ENCODE results near the gene SYT8.

Gene SYT8

GRCh38 chr11:1863352-1864216 lies 28.8 kb downstream of the SYT8 start:
- H3K4me1 Mint-ChIP-seq (ENCODE audit: low read depth), result peaks cover 3% of the 10 kb centered on the region
- H3K27ac Mint-ChIP-seq, result no peak overlapping the region
- H3K27me3 Mint-ChIP-seq (ENCODE audit: low read depth), result no peaks in the 10 kb centered on the region
- H3K4me3 Mint-ChIP-seq, result no peak overlapping the region
- no peaks in the 10 kb centered on the region for H3K9me3 Mint-ChIP-seq
- H3K36me3 Mint-ChIP-seq (ENCODE audit: low read depth), result peaks cover 2% of the 10 kb centered on the region

- Mint-ChIP-seq H3K27me3 (ENCODE audit: low read depth) (no peaks in the 10 kb centered on the region), H3K36me3 (ENCODE audit: low read depth) (peaks cover 1% of the 10 kb centered on the region), H3K9me3 (no peaks in the 10 kb centered on the region), H3K4me1 (ENCODE audit: low read depth) (peaks cover 2% of the 10 kb centered on the region), H3K27ac (no peak overlapping the region), H3K4me3 (no peak overlapping the region)
Measured at GRCh38 chr11:1864231-1864630, 29.4 kb downstream of the SYT8 start.

- Mint-ChIP-seq H3K27ac (no peak overlapping the region), H3K27me3 (ENCODE audit: low read depth) (no peaks in the 10 kb centered on the region), H3K4me3 (no peak overlapping the region), H3K9me3 (no peaks in the 10 kb centered on the region), H3K4me1 (ENCODE audit: low read depth) (peaks cover 2% of the 10 kb centered on the region), H3K36me3 (ENCODE audit: low read depth) (peaks cover 6% of the 10 kb centered on the region)
Measured at GRCh38 chr11:1864831-1865665, 30.3 kb downstream of the SYT8 start.

- H3K27me3 Mint-ChIP-seq (ENCODE audit: low read depth), result no peaks in the 10 kb centered on the region
- no peak overlapping the region for H3K4me3 Mint-ChIP-seq
- H3K4me1 Mint-ChIP-seq (ENCODE audit: low read depth), result peaks cover 9% of the 10 kb centered on the region
- H3K9me3 Mint-ChIP-seq, result no peaks in the 10 kb centered on the region
- no peak overlapping the region for H3K27ac Mint-ChIP-seq
- H3K36me3 Mint-ChIP-seq (ENCODE audit: low read depth), result peaks cover 8% of the 10 kb centered on the region
Measured at GRCh38 chr11:1866226-1866625, 31.4 kb downstream of the SYT8 start.

GRCh38 chr11:1866776-1867175 lies 32.0 kb downstream of the SYT8 start:
- Mint-ChIP-seq H3K9me3 (no peaks in the 10 kb centered on the region), H3K4me3 (no peak overlapping the region), H3K27me3 (ENCODE audit: low read depth) (no peaks in the 10 kb centered on the region), H3K4me1 (ENCODE audit: low read depth) (peaks cover 10% of the 10 kb centered on the region), H3K27ac (no peak overlapping the region), H3K36me3 (ENCODE audit: low read depth) (peaks cover 8% of the 10 kb centered on the region)

- Mint-ChIP-seq H3K27me3 (ENCODE audit: low read depth) (no peaks in the 10 kb centered on the region), H3K36me3 (ENCODE audit: low read depth) (peaks cover 8% of the 10 kb centered on the region), H3K9me3 (no peaks in the 10 kb centered on the region), H3K27ac (no peak overlapping the region), H3K4me1 (ENCODE audit: low read depth) (peaks cover 12% of the 10 kb centered on the region), H3K4me3 (no peak overlapping the region)
Measured at GRCh38 chr11:1867381-1867780, 32.6 kb downstream of the SYT8 start.

GRCh38 chr11:1868056-1868635 lies 33.4 kb downstream of the SYT8 start:
- no peaks in the 10 kb centered on the region for H3K27me3 Mint-ChIP-seq (ENCODE audit: low read depth)
- no peak overlapping the region for H3K4me3 Mint-ChIP-seq
- no peak overlapping the region for H3K27ac Mint-ChIP-seq
- peaks cover 8% of the 10 kb centered on the region for H3K36me3 Mint-ChIP-seq (ENCODE audit: low read depth)
- H3K4me1 Mint-ChIP-seq (ENCODE audit: low read depth), result peaks cover 12% of the 10 kb centered on the region
- no peaks in the 10 kb centered on the region for H3K9me3 Mint-ChIP-seq

GRCh38 chr11:1868636-1869291 lies 34.0 kb downstream of the SYT8 start:
- peak overlapping the region; percentile 17 for H3K4me3 Mint-ChIP-seq

GRCh38 chr11:1869427-1870325 lies 34.9 kb downstream of the SYT8 start:
- Mint-ChIP-seq H3K4me3 (no peak overlapping the region), H3K27me3 (ENCODE audit: low read depth) (no peaks in the 10 kb centered on the region), H3K4me1 (ENCODE audit: low read depth) (peaks cover 12% of the 10 kb centered on the region), H3K36me3 (ENCODE audit: low read depth) (peaks cover 8% of the 10 kb centered on the region), H3K9me3 (no peaks in the 10 kb centered on the region), H3K27ac (no peak overlapping the region)

More at GRCh38 chr11:1868636-1869291, 34.0 kb downstream of the SYT8 start:
- peaks cover 8% of the 10 kb centered on the region for H3K36me3 Mint-ChIP-seq (ENCODE audit: low read depth)
- H3K27me3 Mint-ChIP-seq (ENCODE audit: low read depth), result no peaks in the 10 kb centered on the region
- no peaks in the 10 kb centered on the region for H3K9me3 Mint-ChIP-seq
- peaks cover 12% of the 10 kb centered on the region for H3K4me1 Mint-ChIP-seq (ENCODE audit: low read depth)
- H3K27ac Mint-ChIP-seq, result peak overlapping the region; percentile 62

- H3K4me3 Mint-ChIP-seq, result no peak overlapping the region
- no peaks in the 10 kb centered on the region for H3K27me3 Mint-ChIP-seq (ENCODE audit: low read depth)
- peaks cover 8% of the 10 kb centered on the region for H3K36me3 Mint-ChIP-seq (ENCODE audit: low read depth)
Measured at GRCh38 chr11:1870326-1870696, 35.5 kb downstream of the SYT8 start.

GRCh38 chr11:1870721-1871466 lies 36.1 kb downstream of the SYT8 start:
- no peaks in the 10 kb centered on the region for H3K9me3 Mint-ChIP-seq
- peaks cover 14% of the 10 kb centered on the region for H3K4me1 Mint-ChIP-seq (ENCODE audit: low read depth)
- H3K36me3 Mint-ChIP-seq (ENCODE audit: low read depth), result peaks cover 8% of the 10 kb centered on the region
- peak overlapping the region; percentile 42 for H3K4me3 Mint-ChIP-seq
- no peaks in the 10 kb centered on the region for H3K27me3 Mint-ChIP-seq (ENCODE audit: low read depth)
- peak overlapping the region; percentile 49 for H3K27ac Mint-ChIP-seq

More at GRCh38 chr11:1870326-1870696, 35.5 kb downstream of the SYT8 start:
- H3K4me1 Mint-ChIP-seq (ENCODE audit: low read depth), result peaks cover 12% of the 10 kb centered on the region
- no peak overlapping the region for H3K27ac Mint-ChIP-seq
- H3K9me3 Mint-ChIP-seq, result no peaks in the 10 kb centered on the region

- peaks cover 8% of the 10 kb centered on the region for H3K36me3 Mint-ChIP-seq (ENCODE audit: low read depth)
- H3K9me3 Mint-ChIP-seq, result no peaks in the 10 kb centered on the region
- H3K27me3 Mint-ChIP-seq (ENCODE audit: low read depth), result no peaks in the 10 kb centered on the region
- H3K27ac Mint-ChIP-seq, result no peak overlapping the region
- peaks cover 14% of the 10 kb centered on the region for H3K4me1 Mint-ChIP-seq (ENCODE audit: low read depth)
- H3K4me3 Mint-ChIP-seq, result no peak overlapping the region
Measured at GRCh38 chr11:1871531-1871930, 36.7 kb downstream of the SYT8 start.
